ENCODE measurements around the gene CBX2. TPM values are rescaled to one million over a fixed set of nuclear protein-coding genes. Genes with fewer than 3 reads are reported as not detected.

CBX2 gene
- total and polyA plus RNA-seq, 2 donors (not counting 1 experiment from before 2014, with no cell fraction given): 0.77 to 0.83 TPM

- Histone ChIP-seq H3K79me2 (ENCODE audit: control insufficient read depth, insufficient read depth, low read length) (no peaks in the 10 kb centered on the region), H3K36me3 (ENCODE audit: control insufficient read depth, insufficient read depth, low read length) (peaks cover 1% of the 10 kb centered on the region), H3K9me3 (ENCODE audit: control insufficient read depth, insufficient read depth, low read depth, low read length) (no peaks in the 10 kb centered on the region), H3K4me2 (ENCODE audit: extremely low read depth, insufficient read depth, low read length) (no peak overlapping the region), H3K4me1 (ENCODE audit: control insufficient read depth, extremely low read depth, insufficient read depth, low read length) (no peaks in the 10 kb centered on the region), H3K27me3 (ENCODE audit: control insufficient read depth, insufficient read depth, low read length) (peaks cover 35% of the 10 kb centered on the region), H3K27ac (ENCODE audit: insufficient read depth, low read length) (no peak overlapping the region), H3K9ac (ENCODE audit: insufficient read depth, low read length) (no peak overlapping the region), H3K4me3 (replicated peaks in 1 of 4; ENCODE audit: control extremely low read depth in 1 of 4, insufficient read depth in 1 of 4, low read depth in 3 of 4, low read length in 4 of 4) (no peak overlapping the region), H4K20me1 (ENCODE audit: control insufficient read depth, extremely low read depth, insufficient read depth, low read length) (no peaks in the 10 kb centered on the region), H2AFZ (ENCODE audit: low read length) (no peak overlapping the region)
- DNase-seq (ENCODE audit: low read depth in 2 of 2): no peak
- TF ChIP-seq CTCF (conservative IDR thresholded peaks at IDR 0.05 in 1 of 2, IDR thresholded peaks at IDR 0.05 in 1 of 2; ENCODE audit: low read depth in 1 of 2, low read length in 2 of 2) (no peak), EZH2 (IDR thresholded peaks at IDR 0.05; ENCODE audit: low read length, missing control alignments) (no peak)
Observed at GRCh38 chr17:79786930-79787643, 9.1 kb downstream of the CBX2 start.

- no peaks in the 10 kb centered on the region for H4K20me1 ChIP-seq (ENCODE audit: control insufficient read depth, extremely low read depth, insufficient read depth, low read length)
- TF ChIP-seq CTCF (conservative IDR thresholded peaks at IDR 0.05 in 1 of 2, IDR thresholded peaks at IDR 0.05 in 1 of 2; ENCODE audit: low read depth in 1 of 2, low read length in 2 of 2) (no peak), EZH2 (IDR thresholded peaks at IDR 0.05; ENCODE audit: low read length, missing control alignments) (no peak)
- DNase-seq (ENCODE audit: low read depth in 2 of 2): no peak
- H2AFZ ChIP-seq (ENCODE audit: low read length): no peak overlapping the region
- H3K4me2 ChIP-seq (ENCODE audit: extremely low read depth, insufficient read depth, low read length): no peak overlapping the region
- H3K27me3 ChIP-seq (ENCODE audit: control insufficient read depth, insufficient read depth, low read length): peaks cover 38% of the 10 kb centered on the region
- H3K4me3 ChIP-seq (replicated peaks in 1 of 4; ENCODE audit: control extremely low read depth in 1 of 4, insufficient read depth in 1 of 4, low read depth in 3 of 4, low read length in 4 of 4): no peak overlapping the region
- no peaks in the 10 kb centered on the region for H3K9me3 ChIP-seq (ENCODE audit: control insufficient read depth, insufficient read depth, low read depth, low read length)
- H3K36me3 ChIP-seq (ENCODE audit: control insufficient read depth, insufficient read depth, low read length): no peaks in the 10 kb centered on the region
- H3K27ac ChIP-seq (ENCODE audit: insufficient read depth, low read length): no peak overlapping the region
- no peak overlapping the region for H3K9ac ChIP-seq (ENCODE audit: insufficient read depth, low read length)
- H3K4me1 ChIP-seq (ENCODE audit: control insufficient read depth, extremely low read depth, insufficient read depth, low read length): peaks cover 4% of the 10 kb centered on the region
- H3K79me2 ChIP-seq (ENCODE audit: control insufficient read depth, insufficient read depth, low read length): no peaks in the 10 kb centered on the region
Observed at GRCh38 chr17:79788455-79788854, 10.5 kb downstream of the CBX2 start.

- Histone ChIP-seq H3K79me2 (ENCODE audit: control insufficient read depth, insufficient read depth, low read length) (no peaks in the 10 kb centered on the region), H3K4me2 (ENCODE audit: extremely low read depth, insufficient read depth, low read length) (peak overlapping the region; percentile 19), H3K36me3 (ENCODE audit: control insufficient read depth, insufficient read depth, low read length) (no peaks in the 10 kb centered on the region), H2AFZ (ENCODE audit: low read length) (no peak overlapping the region), H3K9ac (ENCODE audit: insufficient read depth, low read length) (no peak overlapping the region), H3K27me3 (ENCODE audit: control insufficient read depth, insufficient read depth, low read length) (peaks cover 38% of the 10 kb centered on the region), H3K9me3 (ENCODE audit: control insufficient read depth, insufficient read depth, low read depth, low read length) (no peaks in the 10 kb centered on the region), H4K20me1 (ENCODE audit: control insufficient read depth, extremely low read depth, insufficient read depth, low read length) (no peaks in the 10 kb centered on the region), H3K27ac (ENCODE audit: insufficient read depth, low read length) (no peak overlapping the region), H3K4me3 (replicated peaks in 1 of 4; ENCODE audit: control extremely low read depth in 1 of 4, insufficient read depth in 1 of 4, low read depth in 3 of 4, low read length in 4 of 4) (no peak overlapping the region), H3K4me1 (ENCODE audit: control insufficient read depth, extremely low read depth, insufficient read depth, low read length) (peaks cover 4% of the 10 kb centered on the region)
- no peak for DNase-seq (ENCODE audit: low read depth in 2 of 2)
- TF ChIP-seq CTCF (conservative IDR thresholded peaks at IDR 0.05 in 1 of 2, IDR thresholded peaks at IDR 0.05 in 1 of 2; ENCODE audit: low read depth in 1 of 2, low read length in 2 of 2) (no peak), EZH2 (IDR thresholded peaks at IDR 0.05; ENCODE audit: low read length, missing control alignments) (peak; percentile 58)
Observed at GRCh38 chr17:79788989-79789942, 11.3 kb downstream of the CBX2 start.

Measured in fibroblast of lung (primary cell).